Left ventricle myocardium inferior (tissue), 1 donor: ENCODE data around the gene SH3GL1. TPM values are rescaled to one million over a fixed set of nuclear protein-coding genes. Genes with fewer than 3 reads are reported as not detected.

Experiments used
- DNase-seq: peaks from one replicate; pipeline ENCODE4 v3.0.0-alpha.2; 2020
- H3K27ac ChIP-seq: fragments of 200-600 bp; replicated peaks from 2 replicates; pipeline ENCODE4 v1.8.0; 2021
- H3K27me3 ChIP-seq: fragments of 200-600 bp; 2 replicates; pipeline ENCODE4 v1.8.0; 2021; ENCODE audit warnings: low read depth
- H3K36me3 ChIP-seq: fragments of 200-600 bp; 2 replicates; pipeline ENCODE4 v1.8.0; 2021
- H3K4me1 ChIP-seq: fragments of 200-600 bp; 2 replicates; pipeline ENCODE4 v1.8.0; 2021
- H3K4me3 ChIP-seq: fragments of 200-600 bp; 2 replicates; pipeline ENCODE4 v1.8.0; 2021; ENCODE audit warnings: mild to moderate bottlenecking, moderate library complexity
- H3K9me3 ChIP-seq: fragments of 200-600 bp; replicated peaks from 2 replicates; pipeline ENCODE4 v1.8.0; 2021
- intact Hi-C: fragments of 100-400 bp; cut with micrococcal nuclease; formaldehyde crosslinking; loops from one replicate; pipeline ENCODE4 v1.11.0; 2022
- total RNA-seq: library from RNA; stranded (reverse); fragmentation: NEBNext Ultra II Directional; extraction: Animal tissue kit (Norgen Biotek cat#: 25700); gene quantifications from one replicate; pipeline ENCODE4 v1.2.1, GENCODE V29; 2021
- TF ChIP-seq, protein P1 (sequence below): fragments of 200-600 bp; IDR thresholded peaks from 2 replicates; pipeline ENCODE4 v1.8.0; 2021; ENCODE audit warnings: antibody characterized with exemption, mild to moderate bottlenecking, borderline replicate concordance
- donor health status: DM: no; HTN: yes; CAD: no; lungs with severe emphysema.

The SH3GL1 gene
- total RNA-seq, 1 donor from 2014 or later = 18.6 TPM

DNA sequence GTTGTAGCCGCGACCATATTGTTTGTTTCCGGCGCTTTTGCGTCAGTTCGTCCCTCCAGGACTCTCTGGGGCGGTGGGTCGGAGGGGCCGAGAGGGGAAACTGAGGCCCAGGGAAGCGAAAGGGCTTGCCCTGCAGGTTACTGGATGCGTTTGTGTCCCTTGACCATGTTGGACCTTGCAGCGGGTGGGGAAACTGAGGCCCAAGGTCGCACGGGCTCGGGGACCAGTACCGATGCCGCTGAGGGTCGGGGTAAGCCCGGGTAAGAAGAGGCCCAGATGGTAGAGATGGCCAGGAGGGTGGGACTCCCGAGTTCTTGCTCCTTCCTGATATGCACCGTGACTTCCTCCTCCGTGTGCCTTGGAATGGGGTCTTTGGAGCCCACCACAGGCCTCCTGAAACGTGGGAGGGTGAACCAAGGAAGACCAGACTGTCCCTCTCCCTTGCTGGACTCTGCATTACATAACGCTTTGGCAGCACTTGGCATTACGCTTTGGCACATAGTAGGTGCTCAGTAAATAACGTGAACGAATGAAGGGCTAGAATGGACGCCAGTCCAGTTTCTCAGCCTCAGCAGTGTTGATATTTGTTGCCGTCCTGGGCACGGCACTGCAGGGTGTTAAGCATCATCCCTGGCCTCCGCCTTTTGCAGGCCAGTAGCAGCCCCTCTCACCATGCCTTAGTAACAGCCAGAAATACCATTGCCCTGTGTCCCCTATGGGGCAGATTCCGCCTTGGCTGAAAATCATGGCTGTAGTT is 2.8 kb upstream of the SH3GL1 start:
- peaks cover 45% of the 10 kb centered on the region for H3K4me1 ChIP-seq
- peak overlapping the region; percentile 78 for H3K4me3 ChIP-seq
- no peaks in the 10 kb centered on the region for H3K36me3 ChIP-seq
- intact Hi-C loops = no loop called here
- no peak for DNase-seq
- no peaks in the 10 kb centered on the region for H3K9me3 ChIP-seq
- TF ChIP-seq, protein P1, sequence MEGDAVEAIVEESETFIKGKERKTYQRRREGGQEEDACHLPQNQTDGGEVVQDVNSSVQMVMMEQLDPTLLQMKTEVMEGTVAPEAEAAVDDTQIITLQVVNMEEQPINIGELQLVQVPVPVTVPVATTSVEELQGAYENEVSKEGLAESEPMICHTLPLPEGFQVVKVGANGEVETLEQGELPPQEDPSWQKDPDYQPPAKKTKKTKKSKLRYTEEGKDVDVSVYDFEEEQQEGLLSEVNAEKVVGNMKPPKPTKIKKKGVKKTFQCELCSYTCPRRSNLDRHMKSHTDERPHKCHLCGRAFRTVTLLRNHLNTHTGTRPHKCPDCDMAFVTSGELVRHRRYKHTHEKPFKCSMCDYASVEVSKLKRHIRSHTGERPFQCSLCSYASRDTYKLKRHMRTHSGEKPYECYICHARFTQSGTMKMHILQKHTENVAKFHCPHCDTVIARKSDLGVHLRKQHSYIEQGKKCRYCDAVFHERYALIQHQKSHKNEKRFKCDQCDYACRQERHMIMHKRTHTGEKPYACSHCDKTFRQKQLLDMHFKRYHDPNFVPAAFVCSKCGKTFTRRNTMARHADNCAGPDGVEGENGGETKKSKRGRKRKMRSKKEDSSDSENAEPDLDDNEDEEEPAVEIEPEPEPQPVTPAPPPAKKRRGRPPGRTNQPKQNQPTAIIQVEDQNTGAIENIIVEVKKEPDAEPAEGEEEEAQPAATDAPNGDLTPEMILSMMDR = no peak
- peak overlapping the region; percentile 52 for H3K27ac ChIP-seq
- no peaks in the 10 kb centered on the region for H3K27me3 ChIP-seq

DNA sequence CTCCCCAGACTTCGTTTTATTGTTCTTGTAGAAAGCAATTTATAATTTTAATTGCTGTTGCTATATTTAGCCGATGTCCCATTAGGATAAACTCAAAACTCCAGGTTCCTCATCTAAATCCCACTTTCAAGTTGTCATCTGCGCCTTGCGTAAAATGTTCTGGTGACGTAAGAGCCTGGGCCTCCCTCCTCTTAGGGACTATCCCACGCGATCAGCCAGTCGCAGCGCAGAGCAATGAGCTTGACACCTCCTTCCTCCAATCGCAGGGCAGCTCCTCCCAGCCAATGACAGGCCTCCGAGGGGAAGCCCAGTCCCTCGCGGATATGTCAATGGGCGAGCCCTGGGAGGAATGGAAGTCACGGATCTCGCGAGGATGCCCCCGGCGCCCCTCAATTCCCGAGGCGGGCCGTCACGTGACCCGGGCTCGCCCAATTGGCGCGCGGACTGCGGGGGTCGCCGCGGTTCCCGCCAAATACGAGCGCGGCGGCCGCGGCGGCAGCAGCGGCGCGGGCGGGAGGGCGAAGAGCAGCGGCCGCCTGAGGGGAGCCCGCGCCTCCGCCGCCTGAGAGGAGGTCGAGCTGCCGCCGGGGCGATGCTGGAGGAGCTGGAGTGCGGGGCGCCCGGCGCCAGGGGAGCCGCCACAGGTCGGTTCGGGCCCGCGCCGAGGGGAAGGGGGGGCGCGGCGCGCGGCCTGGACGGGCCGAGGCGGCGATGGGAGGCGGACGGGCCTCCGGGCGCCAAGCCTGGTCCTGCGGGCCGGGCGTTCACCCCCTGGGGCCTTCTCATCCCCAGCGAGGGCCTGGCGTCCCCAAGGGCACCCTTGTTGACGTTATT is 2.0 kb upstream of the SH3GL1 start, which contains the start of gene CHAF1A:
Gene CHAF1A (plus strand): TSS at position 470 of the 834 bp plus-strand sequence. CDS start 123 bp downstream, at position 593.
- DNase-seq = peak; percentile 99
- peak within 1 kb of the TSS; percentile 89 for H3K27ac ChIP-seq
- H3K36me3 ChIP-seq = no peaks in the 10 kb centered on the region
- TF ChIP-seq, protein P1 = no peak
- peaks cover 53% of the 10 kb centered on the region for H3K4me1 ChIP-seq
- intact Hi-C loops = no loop called here
- H3K4me3 ChIP-seq = peak within 1 kb of the TSS; percentile 78
- H3K9me3 ChIP-seq = no peaks in the 10 kb centered on the region
- no peaks in the 10 kb centered on the region for H3K27me3 ChIP-seq

DNA sequence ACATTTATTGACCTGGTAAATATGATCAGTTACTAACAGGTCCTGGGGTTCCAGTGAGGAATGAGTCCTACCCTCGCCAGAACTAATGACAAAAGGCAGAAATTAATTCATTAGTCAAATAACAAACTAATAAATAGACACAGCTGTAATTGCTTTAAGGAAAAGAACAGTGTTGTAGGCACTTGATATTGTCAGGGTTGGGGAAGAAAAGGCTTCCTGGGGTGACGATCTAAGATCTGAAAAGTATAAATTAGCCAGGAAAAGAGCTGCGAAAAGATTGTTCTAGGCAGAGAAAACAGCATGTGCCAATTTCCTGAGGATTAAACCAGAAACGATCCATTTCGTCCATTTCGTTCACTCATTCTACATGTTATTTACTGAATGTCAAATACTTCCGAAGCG is 1.4 kb upstream of the SH3GL1 start:
- H3K27me3 ChIP-seq = no peaks in the 10 kb centered on the region
- peaks cover 59% of the 10 kb centered on the region for H3K4me1 ChIP-seq
- intact Hi-C loops = no loop called here
- TF ChIP-seq, protein P1 = no peak
- DNase-seq = no peak
- peak overlapping the region; percentile 78 for H3K4me3 ChIP-seq
- no peaks in the 10 kb centered on the region for H3K36me3 ChIP-seq
- H3K9me3 ChIP-seq = no peaks in the 10 kb centered on the region
- H3K27ac ChIP-seq = peak overlapping the region; percentile 89

DNA sequence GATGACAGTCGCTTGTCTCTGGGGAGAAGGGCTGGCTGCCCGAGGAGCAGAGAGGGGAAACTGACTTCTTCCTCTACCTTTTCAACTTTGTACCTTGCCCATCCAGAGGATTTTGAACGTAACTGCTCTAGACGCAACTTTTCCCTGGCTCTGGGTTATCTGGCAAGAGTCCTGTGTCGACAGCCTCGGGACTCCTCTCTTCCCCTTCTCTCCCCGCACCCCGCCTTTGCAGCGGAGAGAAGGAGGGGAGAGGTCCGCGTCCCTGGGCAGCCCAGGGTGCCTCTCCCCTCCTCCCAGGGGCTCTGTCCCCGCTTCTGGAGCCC is 574 bp downstream of the SH3GL1 start:
- Histone ChIP-seq H3K27ac (peak overlapping the region; percentile 95), H3K36me3 (peaks cover 8% of the 10 kb centered on the region), H3K27me3 (no peaks in the 10 kb centered on the region), H3K4me1 (peaks cover 73% of the 10 kb centered on the region), H3K4me3 (peak overlapping the region; percentile 87), H3K9me3 (no peaks in the 10 kb centered on the region)
- intact Hi-C loops = no loop called here
- no peak for DNase-seq
- TF ChIP-seq, protein P1 = no peak

DNA sequence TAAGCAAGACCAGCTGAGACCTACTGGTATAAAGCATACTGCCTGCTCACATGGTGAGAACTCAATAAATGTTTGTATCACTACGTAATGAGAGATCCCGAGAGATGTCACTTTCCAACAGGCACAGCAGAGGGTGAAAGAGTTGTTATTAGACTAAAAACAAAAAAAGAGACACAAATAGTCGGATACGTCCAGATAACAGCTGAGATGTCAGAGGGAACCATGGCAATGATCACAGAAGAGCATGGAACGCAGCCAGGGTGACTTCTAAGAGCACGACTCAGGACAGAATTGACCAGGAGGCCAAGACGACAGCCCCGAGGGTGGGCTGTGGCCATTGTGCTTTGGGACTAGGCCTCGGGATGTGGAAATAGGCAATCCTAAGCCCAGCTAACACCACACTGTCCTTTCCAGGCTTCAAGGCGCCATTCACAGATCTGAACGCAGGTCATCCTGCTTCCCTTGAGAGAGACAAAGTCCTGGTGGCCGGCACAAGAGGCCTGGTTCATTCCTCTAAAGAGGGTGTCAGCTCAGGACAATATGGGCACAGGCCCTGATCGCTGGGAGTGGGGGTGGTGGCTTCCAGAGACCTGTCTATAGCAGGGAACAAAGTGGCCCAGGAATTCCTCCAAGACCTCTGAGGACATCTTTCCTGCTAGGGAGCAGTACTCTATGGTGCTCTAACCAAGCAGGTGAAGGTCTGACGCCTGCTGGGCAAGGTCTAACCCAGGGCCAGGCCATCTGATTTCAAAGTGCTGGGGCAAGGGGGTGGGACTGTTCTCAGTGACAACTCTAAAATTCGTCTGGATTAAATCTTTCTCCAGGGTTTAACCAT is 3.2 kb downstream of the SH3GL1 start:
- peaks cover 8% of the 10 kb centered on the region for H3K36me3 ChIP-seq
- peak overlapping the region; percentile 28 for H3K27ac ChIP-seq
- H3K27me3 ChIP-seq = no peaks in the 10 kb centered on the region
- no peak overlapping the region for H3K4me3 ChIP-seq
- peaks cover 86% of the 10 kb centered on the region for H3K4me1 ChIP-seq
- DNase-seq = no peak
- TF ChIP-seq, protein P1 = no peak
- no peaks in the 10 kb centered on the region for H3K9me3 ChIP-seq
- intact Hi-C loops = no loop called here
